ENCODE results near the gene MAPK8.
A peak's percentile ranks its signal among the peaks of the same experiment; 100 is the strongest.

The MAPK8 gene

DNA sequence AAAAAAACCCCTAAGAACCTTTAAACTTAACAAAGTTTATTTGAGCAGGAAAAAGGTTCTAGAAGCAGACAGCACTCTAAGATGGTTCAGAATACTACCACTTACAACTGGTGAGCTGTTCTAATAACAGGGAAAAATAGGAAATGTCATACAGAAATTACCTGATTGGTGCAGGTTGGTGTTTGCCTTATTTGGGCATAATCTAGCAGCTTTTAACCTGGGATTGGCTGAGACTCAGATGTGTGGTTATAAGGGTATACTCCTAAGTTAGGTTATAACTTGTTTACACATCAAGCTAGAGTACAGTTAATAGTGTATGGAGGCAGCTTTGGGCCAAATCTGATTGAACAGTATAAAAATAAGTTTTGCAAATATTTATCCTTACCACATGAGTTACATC lies 59.8 kb downstream of the MAPK8 start:
- H3K36me3 ChIP-seq (ENCODE audit: control insufficient read depth in 2 of 2, insufficient read depth in 1 of 2, low read length in 2 of 2) = no peaks in the 10 kb centered on the region
- H3K9me3 ChIP-seq (ENCODE audit: control insufficient read depth, insufficient read depth, low read depth, low read length) = no peaks in the 10 kb centered on the region
- H3K4me1 ChIP-seq (ENCODE audit: control insufficient read depth, insufficient read depth, low read length) = peaks cover 16% of the 10 kb centered on the region
- ChIA-PET POLR2A (no interaction called here), CTCF (interaction anchor here (0.6 to 4.5 kb wide), 6 partner anchors 16 to 995 kb away, joined by 3 to 43 read pairs (median 6); no protein-coding TSS in a partner anchor)
- H3K4me3 ChIP-seq (ENCODE audit: low read depth, low read length) = no peak overlapping the region
- TF ChIP-seq MYNN (tag by site-specific recombination; IDR thresholded peaks at IDR 0.05; ENCODE audit: borderline replicate concordance) (no peak), ZNF324 (tag by site-specific recombination; IDR thresholded peaks at IDR 0.05) (no peak), ZNF792 (tag by site-specific recombination; IDR thresholded peaks at IDR 0.05) (no peak), ZNF248 (tag by site-specific recombination; IDR thresholded peaks at IDR 0.05) (no peak), ZNF350 (tag by site-specific recombination; IDR thresholded peaks at IDR 0.05) (no peak), ZNF391 (tag by site-specific recombination; IDR thresholded peaks at IDR 0.05; ENCODE audit: borderline replicate concordance, low read depth) (no peak), ZBTB48 (tag by site-specific recombination; IDR thresholded peaks at IDR 0.05) (no peak), ZNF76 (tag by site-specific recombination; IDR thresholded peaks at IDR 0.05; ENCODE audit: borderline replicate concordance, low read depth) (no peak), KLF1 (tag by site-specific recombination; IDR thresholded peaks at IDR 0.05) (no peak), ZNF843 (tag by site-specific recombination; IDR thresholded peaks at IDR 0.05) (no peak), ZNF658 (tag by site-specific recombination; IDR thresholded peaks at IDR 0.05) (no peak), ZNF354C (tag by site-specific recombination; IDR thresholded peaks at IDR 0.05; ENCODE audit: borderline replicate concordance, low read depth) (no peak), ZNF16 (tag by site-specific recombination; IDR thresholded peaks at IDR 0.05; ENCODE audit: low read depth) (no peak), ZNF701 (tag by site-specific recombination; IDR thresholded peaks at IDR 0.05) (no peak), ZBTB17 (tag by site-specific recombination; IDR thresholded peaks at IDR 0.05) (no peak), SETDB1 (IDR thresholded peaks at IDR 0.05; ENCODE audit: insufficient read length, low read length) (no peak)
- TF ChIP-seq, protein P1, sequence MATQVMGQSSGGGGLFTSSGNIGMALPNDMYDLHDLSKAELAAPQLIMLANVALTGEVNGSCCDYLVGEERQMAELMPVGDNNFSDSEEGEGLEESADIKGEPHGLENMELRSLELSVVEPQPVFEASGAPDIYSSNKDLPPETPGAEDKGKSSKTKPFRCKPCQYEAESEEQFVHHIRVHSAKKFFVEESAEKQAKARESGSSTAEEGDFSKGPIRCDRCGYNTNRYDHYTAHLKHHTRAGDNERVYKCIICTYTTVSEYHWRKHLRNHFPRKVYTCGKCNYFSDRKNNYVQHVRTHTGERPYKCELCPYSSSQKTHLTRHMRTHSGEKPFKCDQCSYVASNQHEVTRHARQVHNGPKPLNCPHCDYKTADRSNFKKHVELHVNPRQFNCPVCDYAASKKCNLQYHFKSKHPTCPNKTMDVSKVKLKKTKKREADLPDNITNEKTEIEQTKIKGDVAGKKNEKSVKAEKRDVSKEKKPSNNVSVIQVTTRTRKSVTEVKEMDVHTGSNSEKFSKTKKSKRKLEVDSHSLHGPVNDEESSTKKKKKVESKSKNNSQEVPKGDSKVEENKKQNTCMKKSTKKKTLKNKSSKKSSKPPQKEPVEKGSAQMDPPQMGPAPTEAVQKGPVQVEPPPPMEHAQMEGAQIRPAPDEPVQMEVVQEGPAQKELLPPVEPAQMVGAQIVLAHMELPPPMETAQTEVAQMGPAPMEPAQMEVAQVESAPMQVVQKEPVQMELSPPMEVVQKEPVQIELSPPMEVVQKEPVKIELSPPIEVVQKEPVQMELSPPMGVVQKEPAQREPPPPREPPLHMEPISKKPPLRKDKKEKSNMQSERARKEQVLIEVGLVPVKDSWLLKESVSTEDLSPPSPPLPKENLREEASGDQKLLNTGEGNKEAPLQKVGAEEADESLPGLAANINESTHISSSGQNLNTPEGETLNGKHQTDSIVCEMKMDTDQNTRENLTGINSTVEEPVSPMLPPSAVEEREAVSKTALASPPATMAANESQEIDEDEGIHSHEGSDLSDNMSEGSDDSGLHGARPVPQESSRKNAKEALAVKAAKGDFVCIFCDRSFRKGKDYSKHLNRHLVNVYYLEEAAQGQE (tag by site-specific recombination; IDR thresholded peaks at IDR 0.05) = no peak
- no peak overlapping the region for H3K27ac ChIP-seq (ENCODE audit: extremely low read depth, low read depth, low read length)

DNA sequence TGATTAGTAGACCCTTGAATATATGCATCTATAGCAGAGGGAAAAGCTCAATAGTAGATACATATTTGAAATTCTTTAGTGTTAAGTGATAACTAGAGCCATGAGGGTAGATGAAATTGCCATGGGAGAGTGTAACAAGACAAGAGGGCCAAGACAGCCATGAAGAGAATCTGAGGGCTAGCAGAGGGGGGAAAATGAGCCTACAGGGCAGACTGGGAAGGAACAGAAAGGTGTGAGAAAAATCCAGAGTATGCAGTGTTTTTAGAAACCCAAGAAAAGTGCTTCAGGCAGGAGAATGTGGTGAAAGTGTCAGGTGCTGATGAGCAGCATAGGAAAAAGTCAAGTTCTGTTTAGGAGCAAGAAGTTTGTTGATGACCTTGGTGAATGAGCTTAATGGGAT lies 63.0 kb downstream of the MAPK8 start:
- ChIA-PET POLR2A (no interaction called here), CTCF (interaction anchor here (1.1 to 4.5 kb wide), 2 partner anchors 137 to 288 kb away, joined by 3 to 43 read pairs; no protein-coding TSS in a partner anchor)
- Histone ChIP-seq H3K4me1 (ENCODE audit: control insufficient read depth, insufficient read depth, low read length) (peaks cover 9% of the 10 kb centered on the region), H3K36me3 (ENCODE audit: control insufficient read depth in 2 of 2, insufficient read depth in 1 of 2, low read length in 2 of 2) (no peaks in the 10 kb centered on the region), H3K4me3 (ENCODE audit: low read depth, low read length) (no peak overlapping the region), H3K27ac (ENCODE audit: extremely low read depth, low read depth, low read length) (no peak overlapping the region), H3K9me3 (ENCODE audit: control insufficient read depth, insufficient read depth, low read depth, low read length) (no peaks in the 10 kb centered on the region)
- TF ChIP-seq, protein P2, sequence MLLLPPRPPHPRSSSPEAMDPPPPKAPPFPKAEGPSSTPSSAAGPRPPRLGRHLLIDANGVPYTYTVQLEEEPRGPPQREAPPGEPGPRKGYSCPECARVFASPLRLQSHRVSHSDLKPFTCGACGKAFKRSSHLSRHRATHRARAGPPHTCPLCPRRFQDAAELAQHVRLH (tag by site-specific recombination; IDR thresholded peaks at IDR 0.05) = no peak
- peak; percentile 59; the same call in 1 of the 2 replicates for TF ChIP-seq PRDM1 (tag by site-specific recombination; IDR thresholded peaks at IDR 0.05)

All from HEK293 (cell line).